GM21447 (cell line): ENCODE results near the gene DUS2.
"Not testable (repeated sequence)": the region's sequence is repeated elsewhere in the genome, so short reads cannot be mapped to it uniquely, and the experiment has no call there.

ENCODE experiments used
- ATAC-seq: cut with Tn5 transposase; IDR thresholded peaks from one replicate; pipeline ENCODE4 v1.9.1; 2021; ENCODE audit not compliant: unreplicated experiment

The DUS2 gene

DNA sequence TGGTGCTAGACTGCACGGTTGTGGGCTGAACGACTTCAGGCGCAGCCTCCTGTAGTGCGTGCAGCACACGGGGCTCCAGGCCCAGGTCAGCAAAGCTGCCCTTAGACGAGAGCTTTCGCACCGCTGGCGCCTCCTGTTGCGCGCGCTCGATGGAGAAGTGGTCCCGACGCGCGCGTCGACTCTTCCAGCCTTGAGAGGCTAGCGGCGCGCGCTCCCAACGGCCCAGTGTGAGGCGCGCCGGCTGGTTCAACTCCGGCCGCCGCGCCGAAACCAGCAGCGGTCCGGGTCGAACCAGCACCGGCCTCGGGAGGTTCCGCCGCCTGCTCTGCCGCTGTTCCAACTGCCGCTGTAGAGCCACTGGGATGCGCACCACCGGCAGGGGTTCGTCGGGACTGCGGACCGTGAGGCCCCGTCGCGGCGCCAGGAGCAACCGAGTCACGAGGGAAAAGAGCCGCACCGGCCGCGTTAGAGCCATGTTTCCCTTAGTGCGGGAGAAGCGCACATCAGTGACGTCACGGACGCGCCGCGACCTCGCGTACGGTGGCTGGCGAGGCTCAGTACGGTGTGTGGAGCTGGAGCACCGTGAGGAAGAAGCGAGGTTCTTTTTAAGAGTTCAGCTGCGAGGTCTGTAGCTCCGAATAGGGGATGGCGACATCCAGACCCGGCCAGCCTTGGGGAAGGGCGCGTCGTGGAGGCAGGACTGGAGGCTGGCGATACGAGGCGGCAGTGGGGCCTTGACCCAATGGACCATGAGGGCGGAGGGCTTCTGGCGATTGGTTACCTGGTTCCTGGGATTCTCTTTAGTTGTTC lies at the start of gene DUS2, which contains the start of gene DDX28:
DUS2 (plus strand) TSS at position 557 of the 810 bp plus-strand sequence. CDS start 14,740 bp downstream, outside the sequence.
DDX28 (minus strand) TSS at position 505 of the 810 bp plus-strand sequence; CDS start at position 475, 30 bp downstream.
- ATAC-seq = peak; percentile 72

DNA sequence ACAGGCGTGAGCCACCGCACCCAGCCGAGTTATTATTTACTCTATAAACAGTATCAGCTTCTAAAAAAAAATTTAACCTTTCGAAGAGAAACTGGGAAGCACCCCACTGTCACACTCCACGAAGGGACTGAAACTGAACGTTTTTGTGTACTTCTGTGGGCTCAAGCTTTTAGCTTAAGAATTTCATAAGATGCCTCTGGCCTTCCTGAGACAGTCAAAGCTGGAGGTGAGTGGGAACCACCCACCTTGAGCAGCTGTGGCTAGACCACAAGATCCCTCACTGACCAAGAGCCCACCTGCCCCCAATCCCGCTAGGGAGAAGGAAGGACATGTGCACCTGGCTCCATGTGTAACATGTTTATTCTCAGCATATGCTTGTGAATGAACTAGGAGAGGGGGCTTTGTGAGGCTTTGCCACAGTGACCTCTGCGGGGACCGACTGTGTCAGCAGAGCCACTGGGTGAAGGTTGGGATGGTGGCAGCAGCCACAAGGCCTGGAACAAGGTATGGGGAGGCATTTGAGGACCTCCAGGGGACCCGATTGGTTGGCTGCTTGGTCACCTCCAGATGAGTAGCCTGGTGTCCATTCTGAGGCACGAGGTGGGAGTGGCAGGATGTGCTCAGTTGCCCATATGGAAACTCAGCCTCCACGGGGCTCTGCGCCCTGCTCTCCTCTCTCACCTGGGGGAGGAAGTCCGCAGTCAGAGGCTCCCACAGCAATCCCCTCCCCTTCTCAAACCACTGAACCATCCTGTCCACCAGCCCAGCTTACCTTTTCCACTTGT lies 47.6 kb upstream of the DUS2 start:
- ATAC-seq = no peak

DNA sequence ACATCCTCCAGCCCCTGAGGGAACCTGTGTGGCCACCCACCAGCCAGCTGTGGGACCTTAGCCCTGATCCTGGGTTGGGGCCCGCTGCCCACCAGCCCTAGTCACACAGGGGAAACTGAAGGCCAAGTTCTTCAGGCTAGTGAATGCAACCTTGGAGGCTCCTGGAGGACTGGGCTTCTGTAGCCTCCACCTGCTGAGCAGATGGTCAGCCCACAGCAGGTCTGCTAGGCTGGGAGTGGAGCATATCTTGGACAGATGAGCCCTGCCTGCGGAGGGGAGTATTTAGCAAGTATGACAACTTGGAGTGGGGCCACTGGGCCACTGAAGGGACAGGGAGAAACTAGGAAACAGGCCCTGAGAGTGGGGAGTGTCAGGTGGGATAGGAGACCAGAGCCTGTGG lies 46.9 kb upstream of the DUS2 start:
- ATAC-seq = no peak

DNA sequence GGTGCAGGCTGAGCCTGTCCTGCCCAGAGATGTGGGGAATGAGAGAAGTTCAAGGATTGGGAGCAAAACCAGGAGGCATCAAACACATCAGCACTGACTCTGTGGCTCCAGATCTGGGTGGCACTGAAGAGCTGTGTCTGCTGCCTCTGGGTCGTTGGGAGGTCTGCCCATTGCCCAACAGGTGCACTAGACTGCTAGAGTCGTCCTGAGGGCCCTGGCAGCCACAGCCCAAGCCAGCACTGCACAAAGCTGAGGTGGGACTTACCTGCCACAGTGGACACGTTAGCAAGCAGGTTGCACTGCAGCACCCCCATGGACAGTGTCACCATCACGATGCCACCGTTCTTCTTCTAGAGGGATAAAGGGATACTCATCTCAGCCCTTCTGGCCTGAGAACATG lies 46.1 kb upstream of the DUS2 start:
- ATAC-seq = no peak

DNA sequence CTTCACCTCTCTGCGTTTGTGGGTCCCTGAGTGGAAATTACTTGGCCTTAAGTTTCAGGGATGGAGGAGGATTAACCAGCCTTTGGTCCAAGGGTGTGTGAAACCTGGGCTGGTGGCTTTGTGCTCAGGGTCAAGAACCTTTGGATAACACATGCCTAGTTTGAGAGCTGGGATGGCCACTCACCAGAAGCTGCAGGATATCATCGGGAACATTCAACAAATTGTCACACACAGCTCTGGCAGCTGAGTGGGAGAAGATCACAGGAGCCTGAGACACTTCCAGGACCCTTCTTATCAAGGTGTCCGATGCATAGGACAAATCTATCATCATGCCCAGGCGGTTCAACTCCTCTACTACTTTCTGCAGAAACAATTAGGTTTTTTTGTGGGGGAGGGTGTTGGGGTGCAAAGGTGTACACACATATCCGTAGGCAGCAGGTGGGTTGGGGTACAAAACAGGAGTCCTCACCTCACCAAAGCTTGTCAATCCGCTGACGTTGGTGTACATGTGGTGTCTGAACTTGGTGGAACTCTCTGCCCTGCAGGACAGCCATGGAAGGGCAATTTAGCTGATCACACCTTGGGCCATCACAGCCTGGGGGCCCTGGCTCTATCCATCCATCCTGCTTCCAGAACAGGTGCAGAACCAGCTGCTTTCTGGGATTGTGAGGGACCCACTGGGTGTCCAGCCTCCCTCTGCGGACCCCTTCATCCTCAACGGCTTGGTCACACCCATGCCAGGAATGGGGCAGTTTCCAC lies 45.4 kb upstream of the DUS2 start:
- no peak for ATAC-seq

DNA sequence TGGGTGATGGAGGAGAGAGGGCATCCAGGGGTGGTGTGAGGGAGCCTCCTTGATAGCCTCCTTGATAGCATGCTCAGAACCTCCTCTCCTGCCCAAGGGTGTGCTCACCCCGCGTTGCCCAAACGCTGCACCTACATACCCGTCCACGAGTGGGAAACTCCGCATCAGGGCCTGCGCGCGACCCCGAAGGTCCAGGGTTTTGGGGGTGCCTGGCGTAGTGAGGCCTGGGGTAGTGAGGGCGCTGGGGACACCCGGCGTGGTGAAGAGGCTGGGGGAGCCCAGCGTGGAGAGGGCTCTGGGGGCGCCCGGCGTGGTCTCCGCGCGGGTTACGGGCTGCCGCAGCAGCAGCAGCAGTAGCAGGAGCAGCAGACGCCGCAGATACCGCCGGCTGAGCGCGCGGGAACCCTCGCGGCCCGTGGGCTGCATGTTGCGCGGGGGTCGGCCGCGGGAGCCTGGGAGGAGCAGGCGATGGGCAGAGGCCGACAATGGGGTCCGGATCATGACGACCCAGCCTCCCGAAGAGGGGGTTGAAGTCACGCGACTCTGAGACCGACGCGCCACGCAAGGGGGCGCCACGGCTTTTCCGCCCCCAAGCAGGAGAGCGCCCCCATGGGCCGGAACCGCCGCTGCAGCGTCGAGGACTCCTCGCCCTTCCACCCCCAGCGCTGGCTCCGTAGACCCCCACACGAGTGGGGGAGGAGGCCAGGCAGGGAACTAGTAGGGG lies 43.0 kb upstream of the DUS2 start, which contains the start of gene DPEP3:
DPEP3 (minus strand) TSS at position 545 of the 724 bp plus-strand sequence; CDS start at position 426, 119 bp downstream.
- ATAC-seq = no peak

DNA sequence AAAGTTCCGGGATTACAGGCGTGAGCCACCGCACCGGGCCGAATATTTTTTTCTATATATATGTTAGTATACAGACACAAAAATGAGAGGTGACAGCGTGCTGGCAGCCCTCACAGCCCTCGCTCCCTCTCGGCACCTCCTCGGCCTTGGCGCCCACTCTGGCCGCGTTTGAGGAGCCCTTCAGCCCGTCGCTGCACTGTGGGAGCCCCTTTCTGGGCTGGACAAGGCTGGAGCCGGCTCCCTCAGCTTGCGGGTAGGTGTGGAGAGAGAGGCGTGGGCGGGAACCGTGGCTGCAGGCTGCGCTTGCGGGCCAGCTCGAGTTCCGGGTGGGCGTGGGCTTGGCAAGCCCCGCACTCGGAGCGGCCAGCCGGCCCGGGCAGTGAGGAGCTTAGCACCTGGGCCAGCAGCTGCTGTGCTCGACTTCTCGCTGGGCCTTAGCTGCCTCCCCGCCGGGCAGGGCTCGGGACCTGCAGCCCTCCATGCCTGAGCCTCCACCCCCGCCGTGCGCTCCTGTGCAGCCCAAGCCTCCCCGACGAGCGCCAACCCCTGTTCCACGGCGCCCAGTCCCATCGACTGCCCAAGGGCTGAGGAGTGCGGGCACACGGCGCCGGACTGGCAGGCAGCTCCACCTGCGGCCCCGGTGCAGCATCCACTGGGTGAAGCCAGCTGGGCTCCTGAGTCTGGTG lies 40.9 kb upstream of the DUS2 start:
- ATAC-seq = no peak

DNA sequence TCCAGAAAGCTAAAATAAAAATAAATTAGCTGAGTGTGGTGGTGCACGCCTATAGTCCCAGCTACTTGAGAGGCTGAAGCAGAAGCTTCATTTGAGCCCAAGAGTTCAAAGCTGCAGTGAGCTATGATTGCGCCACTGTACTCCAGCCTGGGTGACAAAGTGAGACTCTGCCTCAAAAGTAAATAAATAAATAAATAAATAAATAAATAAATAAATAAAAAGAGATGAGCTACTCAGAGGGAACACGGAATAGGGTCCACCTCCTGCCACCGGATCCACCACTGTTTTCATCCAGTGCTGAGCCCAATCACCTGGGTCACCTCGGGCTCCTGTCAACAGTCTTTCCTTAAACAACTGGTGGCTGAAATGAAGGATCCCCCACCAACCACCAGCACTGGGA lies 36.1 kb upstream of the DUS2 start:
- ATAC-seq = no peak

DNA sequence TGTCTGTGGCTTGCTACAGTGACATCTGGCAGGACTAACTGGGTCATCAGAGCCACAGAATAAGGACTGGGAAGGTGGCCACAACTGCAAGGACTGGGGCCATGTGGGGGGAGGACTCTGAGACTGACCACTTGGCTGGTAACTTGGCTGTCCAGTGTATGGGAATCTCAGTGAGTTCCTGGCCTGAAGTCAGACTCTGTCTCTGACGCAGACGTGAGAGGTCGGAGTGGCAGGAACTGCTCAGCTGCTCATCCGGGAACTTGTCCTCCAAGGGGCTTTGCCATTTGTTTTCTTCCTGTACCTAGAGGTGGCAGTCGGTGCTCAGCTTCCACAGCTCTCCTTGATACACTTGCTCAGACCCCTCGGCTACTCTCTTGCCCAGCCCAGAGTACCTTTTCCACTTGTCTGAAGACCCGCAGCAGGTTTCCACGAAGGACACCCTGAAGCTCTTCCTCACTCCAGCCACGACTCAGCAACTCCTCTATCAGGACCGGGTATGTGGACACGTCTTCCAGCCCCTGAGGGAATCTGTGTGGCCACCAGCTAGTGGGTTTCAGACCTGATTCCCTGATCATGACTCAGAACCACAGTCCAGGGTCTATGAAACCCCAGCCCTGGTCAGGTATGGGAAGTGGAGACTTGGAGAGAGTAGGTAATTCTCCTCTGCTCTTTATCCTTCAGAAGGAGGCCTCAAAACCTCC lies 35.5 kb upstream of the DUS2 start:
- ATAC-seq = no peak

DNA sequence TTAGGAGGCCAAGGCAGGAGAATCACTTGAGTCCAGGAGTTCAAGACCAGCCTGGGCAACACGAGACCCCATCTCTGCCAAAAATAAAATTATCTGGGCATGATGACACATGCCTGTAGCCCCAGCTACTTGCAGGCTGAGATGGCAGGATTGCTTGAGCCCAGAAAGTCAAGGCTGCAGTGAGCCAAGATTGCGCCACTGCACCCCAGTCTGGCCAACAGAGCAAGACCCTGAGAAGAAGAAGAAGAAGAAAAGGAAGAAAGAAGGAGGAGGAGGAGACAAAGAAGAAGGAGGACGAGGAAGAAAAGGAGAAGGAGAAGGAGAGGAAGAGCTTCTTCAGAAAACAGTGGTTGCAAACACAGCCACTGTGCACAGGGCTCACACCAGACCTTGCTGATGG lies 34.4 kb upstream of the DUS2 start:
- ATAC-seq = no peak

DNA sequence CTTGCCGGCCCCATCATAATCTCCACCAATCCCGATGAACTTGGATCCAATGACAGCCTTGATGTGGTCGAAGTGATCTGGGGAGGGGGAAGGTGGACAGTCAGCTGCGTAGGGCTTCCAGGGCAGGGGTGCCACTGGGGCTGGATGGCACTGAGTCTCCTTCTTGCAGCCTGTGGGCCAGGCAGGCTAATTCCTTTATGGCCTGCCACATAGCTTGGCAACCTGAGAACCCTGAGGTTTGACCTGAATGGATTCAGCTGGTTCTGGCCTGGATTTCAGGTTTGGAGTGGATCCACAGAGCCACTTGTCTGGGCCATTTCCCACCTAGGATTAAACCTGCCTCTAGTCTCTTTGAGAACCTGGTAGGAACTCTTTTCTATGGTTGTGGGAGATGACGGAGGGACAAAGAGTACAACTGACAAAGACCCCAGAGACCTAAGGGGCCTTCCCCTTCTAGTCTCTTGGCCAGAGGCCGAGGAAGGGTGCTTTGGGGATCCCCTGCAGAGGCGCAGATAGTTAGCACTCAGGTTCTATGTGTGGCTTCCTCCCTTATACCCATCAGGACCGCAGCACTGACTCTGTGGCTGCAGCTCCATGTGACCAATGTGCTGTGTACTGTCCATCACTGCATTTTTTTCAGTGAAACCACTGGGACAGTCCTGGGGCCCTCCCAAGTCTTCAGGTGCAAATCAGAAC lies 33.6 kb upstream of the DUS2 start:
- ATAC-seq = no peak

DNA sequence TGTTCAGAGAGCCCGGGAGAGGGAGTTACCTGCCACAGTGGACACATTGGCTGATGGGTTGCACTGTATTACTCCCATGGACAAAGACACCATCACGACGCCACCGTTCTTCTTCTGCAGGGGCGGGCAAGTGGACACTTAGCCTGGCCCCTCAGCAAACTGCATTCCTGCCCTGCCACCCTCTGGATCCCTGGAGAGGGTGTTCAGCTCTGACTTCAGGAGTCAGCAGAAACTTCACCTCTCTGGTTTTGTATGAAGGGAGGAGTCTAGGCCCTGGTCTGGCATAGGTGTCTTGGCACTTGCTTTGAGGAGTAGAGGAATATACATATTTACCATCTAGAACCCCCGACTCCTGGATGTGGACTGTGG lies 33.1 kb upstream of the DUS2 start:
- no peak for ATAC-seq

DNA sequence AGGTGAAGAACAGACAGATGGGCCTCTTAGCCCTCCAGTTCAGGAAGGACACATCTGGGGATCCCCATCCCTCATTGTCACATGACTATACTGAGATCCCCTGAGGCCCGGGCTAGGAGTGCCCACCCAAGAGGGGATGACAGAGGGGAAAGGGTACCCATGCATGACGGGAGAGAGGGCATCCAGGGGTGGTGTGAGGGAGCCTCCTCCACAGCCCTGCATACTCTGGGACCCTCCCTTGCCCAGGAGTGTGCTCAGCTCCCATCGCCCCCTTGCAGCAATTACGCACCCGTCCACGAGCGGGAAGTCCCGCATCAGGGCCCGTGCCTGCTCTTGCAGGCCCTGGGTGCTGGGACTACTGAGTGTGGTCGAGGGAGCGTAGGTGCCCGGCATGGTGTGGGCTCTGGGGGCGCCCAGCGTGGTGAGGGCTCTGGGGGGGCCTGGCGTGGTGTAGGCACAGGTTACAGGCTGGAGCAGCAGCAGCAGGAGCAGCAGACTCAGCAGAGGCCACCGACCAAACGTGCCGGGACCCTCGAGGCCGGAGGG lies 30.4 kb upstream of the DUS2 start:
- ATAC-seq = no peak

DNA sequence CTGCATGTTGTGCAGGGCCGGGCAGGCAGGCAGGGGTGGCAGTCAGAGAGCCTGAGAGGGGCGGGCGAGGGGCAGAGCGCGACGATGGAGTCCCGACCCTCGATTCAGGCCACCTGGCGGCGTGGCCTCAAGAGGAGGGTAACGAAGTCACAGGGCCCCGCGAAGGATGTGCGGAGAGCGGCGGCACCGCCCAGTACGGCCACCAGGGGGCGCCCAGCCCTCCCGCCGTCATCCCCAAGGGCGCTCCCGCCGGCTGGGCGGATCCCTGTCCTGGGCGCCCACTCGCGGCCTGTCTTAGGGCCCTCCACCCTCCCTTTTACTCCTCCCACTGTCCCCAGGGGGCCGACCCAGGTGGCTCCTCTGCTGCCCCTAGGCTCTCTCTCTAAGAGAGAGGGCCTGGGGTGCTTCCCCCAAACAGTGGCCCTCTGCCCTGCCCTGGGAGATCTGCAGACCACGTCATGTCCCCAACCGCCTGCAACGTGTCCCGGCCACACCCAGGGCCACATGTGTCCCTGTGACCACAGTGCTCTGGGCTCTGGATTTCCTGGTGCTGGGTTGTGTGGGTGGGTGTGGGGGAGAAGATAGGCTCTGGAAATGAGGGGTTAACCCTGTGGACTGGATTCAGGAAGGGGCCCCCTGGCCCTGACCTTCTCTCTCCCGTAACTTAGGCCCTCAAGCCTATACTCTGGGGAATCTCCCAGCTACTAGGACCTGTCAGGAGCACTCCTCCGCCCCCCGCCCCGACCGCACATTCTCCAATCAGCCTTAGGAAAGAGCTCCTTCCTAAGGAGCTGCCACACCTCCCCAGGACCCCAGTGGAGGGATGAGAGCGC lies 29.7 kb upstream of the DUS2 start:
- ATAC-seq = peak; percentile 46

DNA sequence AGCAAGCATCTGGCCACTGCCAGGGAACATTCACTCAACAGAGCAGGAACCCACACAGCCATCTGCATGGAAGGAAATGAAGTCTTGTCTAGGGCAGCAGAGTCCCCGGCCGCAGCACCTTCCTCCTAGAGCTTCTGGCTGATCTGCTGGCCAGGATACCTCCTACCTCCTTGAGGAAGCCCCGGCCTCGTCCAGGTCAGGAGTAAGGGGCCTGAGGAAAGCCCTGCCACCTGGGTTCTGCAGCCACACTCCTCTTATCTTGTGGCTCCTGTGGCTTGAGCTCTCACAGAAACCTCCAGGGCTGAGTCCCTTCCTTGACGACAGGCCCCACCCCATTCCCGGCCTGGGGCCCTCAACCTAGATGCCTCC lies 29.1 kb upstream of the DUS2 start:
- ATAC-seq = not testable (repeated sequence)

DNA sequence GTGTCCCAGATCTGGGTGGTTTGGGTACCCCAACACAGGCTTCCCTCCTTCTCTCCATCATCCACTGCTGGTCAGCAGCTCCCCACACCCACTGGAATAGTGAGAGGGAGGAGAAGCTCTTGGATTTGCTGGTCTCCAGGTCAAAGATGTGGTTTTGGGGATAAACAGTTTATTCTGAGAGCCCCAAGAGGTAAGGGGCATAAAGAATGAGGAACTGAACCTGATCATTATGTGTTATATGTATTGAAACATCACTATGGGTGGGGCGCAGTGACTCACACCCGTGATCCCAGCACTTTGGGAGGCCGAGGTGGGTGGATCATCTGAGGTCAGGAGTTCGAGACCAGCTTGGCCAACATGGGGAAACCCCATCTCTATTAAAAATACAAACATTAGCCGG lies 27.7 kb upstream of the DUS2 start:
- ATAC-seq = no peak

DNA sequence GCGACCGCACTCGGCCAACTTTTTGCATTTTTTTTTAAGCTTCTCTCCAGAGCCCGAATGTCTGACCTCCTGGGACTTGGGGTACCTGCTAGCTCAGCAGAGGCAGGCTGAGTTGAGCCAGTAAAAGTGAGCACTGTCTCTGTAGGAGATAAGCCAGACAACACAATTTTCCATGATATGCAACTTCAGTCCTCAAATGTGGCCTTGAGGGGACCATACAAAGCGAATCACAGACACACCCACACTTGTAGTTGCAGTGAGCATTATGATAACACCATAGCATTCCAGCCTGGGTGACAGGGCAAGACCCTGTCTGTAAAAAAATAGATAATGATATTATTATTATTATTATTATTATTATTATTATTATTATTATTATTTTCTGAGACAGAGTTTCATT lies 26.4 kb upstream of the DUS2 start:
- no peak for ATAC-seq
